ENCODE data around the gene TM4SF5. TPM values are rescaled to one million over a fixed set of nuclear protein-coding genes. Genes with fewer than 3 reads are reported as not detected.
A peak's percentile ranks its signal among the peaks of the same experiment; 100 is the strongest.
"Not testable (repeated sequence)": the region's sequence is repeated elsewhere in the genome, so short reads cannot be mapped to it uniquely, and the experiment has no call there.

TM4SF5 gene
- total RNA-seq, 1 donor from 2014 or later = not detected

GRCh38 chr17:4818276-4818675, 46.6 kb downstream of the TM4SF5 start:
- no peak overlapping the region for H3K4me3 ChIP-seq (ENCODE audit: low read length in 3 of 3)
- no peak overlapping the region for H3K27ac ChIP-seq (ENCODE audit: low read depth, low read length)
- peaks cover 15 to 28% (median 16%) of the 10 kb centered on the region in 3 donors for H3K36me3 ChIP-seq (ENCODE audit: control insufficient read depth in 3 of 3, insufficient read depth in 3 of 3, low read length in 3 of 3)

GRCh38 chr17:4822835-4823234, 51.1 kb downstream of the TM4SF5 start:
- Histone ChIP-seq H3K9ac (ENCODE audit: low read depth in 1 of 3, low read length in 3 of 3) (no peak overlapping the region), H3K27me3 (ENCODE audit: control insufficient read depth in 3 of 3, insufficient read depth in 3 of 3, low read length in 3 of 3) (no peaks in the 10 kb centered on the region), H3K4me1 (ENCODE audit: control insufficient read depth in 3 of 3, insufficient read depth in 3 of 3, low read length in 3 of 3) (no peaks in the 10 kb centered on the region), H3K36me3 (ENCODE audit: control insufficient read depth in 3 of 3, insufficient read depth in 3 of 3, low read length in 3 of 3) (peaks cover 0 to 7% (median 2%) of the 10 kb centered on the region in 3 donors), H3K9me3 (ENCODE audit: control insufficient read depth in 3 of 3, low read length in 3 of 3) (no peaks in the 10 kb centered on the region), H3K27ac (ENCODE audit: low read depth, low read length) (no peak overlapping the region), H3K4me3 (ENCODE audit: low read length in 3 of 3) (no peak overlapping the region)

More at GRCh38 chr17:4818276-4818675, 46.6 kb downstream of the TM4SF5 start:
- Histone ChIP-seq H3K9me3 (ENCODE audit: control insufficient read depth in 3 of 3, low read length in 3 of 3) (no peaks in the 10 kb centered on the region), H3K9ac (ENCODE audit: low read depth in 1 of 3, low read length in 3 of 3) (no peak overlapping the region), H3K27me3 (ENCODE audit: control insufficient read depth in 3 of 3, insufficient read depth in 3 of 3, low read length in 3 of 3) (no peaks in the 10 kb centered on the region), H3K4me1 (ENCODE audit: control insufficient read depth in 3 of 3, insufficient read depth in 3 of 3, low read length in 3 of 3) (no peaks in the 10 kb centered on the region)

- Histone ChIP-seq H3K9ac (ENCODE audit: low read depth in 1 of 3, low read length in 3 of 3) (no peak overlapping the region), H3K4me3 (ENCODE audit: low read length in 3 of 3) (no peak overlapping the region), H3K9me3 (ENCODE audit: control insufficient read depth in 3 of 3, low read length in 3 of 3) (no peaks in the 10 kb centered on the region), H3K27me3 (ENCODE audit: control insufficient read depth in 3 of 3, insufficient read depth in 3 of 3, low read length in 3 of 3) (no peaks in the 10 kb centered on the region), H3K36me3 (ENCODE audit: control insufficient read depth in 3 of 3, insufficient read depth in 3 of 3, low read length in 3 of 3) (peaks cover 0 to 4% (median 2%) of the 10 kb centered on the region in 3 donors), H3K4me1 (ENCODE audit: control insufficient read depth in 3 of 3, insufficient read depth in 3 of 3, low read length in 3 of 3) (no peaks in the 10 kb centered on the region), H3K27ac (ENCODE audit: low read depth, low read length) (no peak overlapping the region)
Observed at GRCh38 chr17:4823373-4824089, 51.8 kb downstream of the TM4SF5 start.

GRCh38 chr17:4827399-4827798, 55.7 kb downstream of the TM4SF5 start:
- Histone ChIP-seq H3K4me3 (ENCODE audit: low read length in 3 of 3) (no peak overlapping the region), H3K36me3 (ENCODE audit: control insufficient read depth in 3 of 3, insufficient read depth in 3 of 3, low read length in 3 of 3) (peaks cover 0 to 1% (median 0%) of the 10 kb centered on the region in 3 donors), H3K9ac (ENCODE audit: low read depth in 1 of 3, low read length in 3 of 3) (no peak overlapping the region), H3K27me3 (ENCODE audit: control insufficient read depth in 3 of 3, insufficient read depth in 3 of 3, low read length in 3 of 3) (no peaks in the 10 kb centered on the region), H3K9me3 (ENCODE audit: control insufficient read depth in 3 of 3, low read length in 3 of 3) (no peaks in the 10 kb centered on the region), H3K4me1 (ENCODE audit: control insufficient read depth in 3 of 3, insufficient read depth in 3 of 3, low read length in 3 of 3) (no peaks in the 10 kb centered on the region), H3K27ac (ENCODE audit: low read depth, low read length) (no peak overlapping the region)

- peak overlapping the region; percentile 82 for H3K27ac ChIP-seq (ENCODE audit: low read depth, low read length)
- H3K9me3 ChIP-seq (ENCODE audit: control insufficient read depth in 3 of 3, low read length in 3 of 3) = not testable (repeated sequence)
- H3K4me1 ChIP-seq (ENCODE audit: control insufficient read depth in 3 of 3, insufficient read depth in 3 of 3, low read length in 3 of 3) = peaks cover 22 to 34% (median 31%) of the 10 kb centered on the region in 3 donors
Observed at GRCh38 chr17:4832829-4833177, 61.1 kb downstream of the TM4SF5 start.

More at GRCh38 chr17:4832829-4833177, 61.1 kb downstream of the TM4SF5 start:
- not testable (repeated sequence) for H3K27me3 ChIP-seq (ENCODE audit: control insufficient read depth in 3 of 3, insufficient read depth in 3 of 3, low read length in 3 of 3); H3K36me3 ChIP-seq (ENCODE audit: control insufficient read depth in 3 of 3, insufficient read depth in 3 of 3, low read length in 3 of 3)
- Histone ChIP-seq H3K9ac (ENCODE audit: low read depth in 1 of 3, low read length in 3 of 3) (peak overlapping the region; percentile 77 to 92 (median 83)), H3K4me3 (ENCODE audit: low read length in 3 of 3) (peak overlapping the region; percentile 87 to 88 (median 88))

Other genes with a start within 250 kb of the TM4SF5 start
- gene MYBBP1A, start 216.5 kb upstream of the TM4SF5 start, total RNA-seq = 30.3 TPM
- gene GGT6, start 211.3 kb upstream of the TM4SF5 start, total RNA-seq = not detected
- gene SMTNL2, start 187.4 kb upstream of the TM4SF5 start, total RNA-seq = 74.1 TPM
- gene ALOX15, start 130.2 kb upstream of the TM4SF5 start, total RNA-seq = 0.52 TPM
- 23.5 TPM for gene PELP1, start 67.7 kb upstream of the TM4SF5 start, total RNA-seq
- 7.3 TPM for gene ARRB2, start 61.3 kb upstream of the TM4SF5 start, total RNA-seq
- gene MED11, start 40.5 kb upstream of the TM4SF5 start, total RNA-seq = 6.3 TPM
- 0.52 TPM for gene ZMYND15, start 32.1 kb upstream of the TM4SF5 start, total RNA-seq
- 1.6 TPM for gene CXCL16, start 32.0 kb upstream of the TM4SF5 start, total RNA-seq
- 4.7 TPM for gene VMO1, start 14.5 kb downstream of the TM4SF5 start, total RNA-seq
- gene GLTPD2, start 17.1 kb downstream of the TM4SF5 start, total RNA-seq = not detected
- 105 TPM for gene PSMB6, start 24.3 kb downstream of the TM4SF5 start, total RNA-seq
- 9.9 TPM for gene PLD2, start 35.3 kb downstream of the TM4SF5 start, total RNA-seq
- 13.0 TPM for gene MINK1, start 61.5 kb downstream of the TM4SF5 start, total RNA-seq
- 2.6 TPM for gene C17orf107, start 127.7 kb downstream of the TM4SF5 start, total RNA-seq
- 1.0 TPM for gene CHRNE, start 131.2 kb downstream of the TM4SF5 start, total RNA-seq
- under 0.01 TPM for gene GP1BA, start 160.4 kb downstream of the TM4SF5 start, total RNA-seq
- gene SLC25A11, start 168.2 kb downstream of the TM4SF5 start, total RNA-seq = 59.5 TPM
- gene RNF167, start 168.4 kb downstream of the TM4SF5 start, total RNA-seq = 12.0 TPM
- gene PFN1, start 176.6 kb downstream of the TM4SF5 start, total RNA-seq = 137 TPM
- gene ENO3, start 179.2 kb downstream of the TM4SF5 start, total RNA-seq = 2,880 TPM
- gene SPAG7, start 195.9 kb downstream of the TM4SF5 start, total RNA-seq = 51.7 TPM
- gene CAMTA2, start 215.8 kb downstream of the TM4SF5 start, total RNA-seq = 4.7 TPM
- not detected for gene INCA1, start 225.6 kb downstream of the TM4SF5 start, total RNA-seq
- gene KIF1C, start 226.1 kb downstream of the TM4SF5 start, total RNA-seq = 47.5 TPM